Retinal pigment epithelial cell (primary cell): ENCODE data around the gene AHI1.

Experiments used
- DNase-seq: peaks from one replicate; pipeline ENCODE4 v3.0.0-alpha.2; 2010; ENCODE audit warnings: low read depth
- H3K4me3 ChIP-seq: 2 replicates; pipeline ENCODE4 v1.5.1; 2011; ENCODE audit warnings: mild to moderate bottlenecking, low read length, control low read depth, moderate library complexity
- CTCF ChIP-seq: conservative IDR thresholded peaks from 2 replicates; pipeline ENCODE4 v1.5.1; 2011; ENCODE audit warnings: low read depth, low read length, control low read depth, inconsistent platforms

Gene AHI1

GRCh38 chr6:135285165-135285564, 212.4 kb downstream of the AHI1 start:
- TF ChIP-seq CTCF, result no peak
- no peak overlapping the region for H3K4me3 ChIP-seq
- no peak for DNase-seq

- no peak for DNase-seq
- TF ChIP-seq CTCF, result no peak
- no peak overlapping the region for H3K4me3 ChIP-seq
Measured at GRCh38 chr6:135283926-135284325, 213.6 kb downstream of the AHI1 start.

GRCh38 chr6:135282395-135282794, 215.1 kb downstream of the AHI1 start:
- no peak for DNase-seq
- no peak for TF ChIP-seq CTCF
- no peak overlapping the region for H3K4me3 ChIP-seq

- no peak for TF ChIP-seq CTCF
- H3K4me3 ChIP-seq, result no peak overlapping the region
- no peak for DNase-seq
Measured at GRCh38 chr6:135281964-135282363, 215.6 kb downstream of the AHI1 start.

- no peak for TF ChIP-seq CTCF
Measured at GRCh38 chr6:135281227-135281626, 216.3 kb downstream of the AHI1 start.

GRCh38 chr6:135280375-135281136, 217.0 kb downstream of the AHI1 start:
- no peak overlapping the region for H3K4me3 ChIP-seq
- DNase-seq, result peak; percentile 19
- no peak for TF ChIP-seq CTCF

More at GRCh38 chr6:135281227-135281626, 216.3 kb downstream of the AHI1 start:
- no peak for DNase-seq
- no peak overlapping the region for H3K4me3 ChIP-seq

- no peak for DNase-seq
- no peak overlapping the region for H3K4me3 ChIP-seq
- no peak for TF ChIP-seq CTCF
Measured at GRCh38 chr6:135277422-135277821, 220.1 kb downstream of the AHI1 start.
